ENCODE measurements around the gene MDM1.

- no peak for TF ChIP-seq CTCF (IDR thresholded peaks at IDR 0.05)
- no peak for TF ChIP-seq POLR2A (IDR thresholded peaks at IDR 0.05)
Observed at GRCh38 chr12:68292151-68292943, 39.8 kb downstream of the MDM1 start.

Data from uterus (tissue), 2 donors.